ENCODE data around the gene SLFN14.
"Not testable (repeated sequence)": the region's sequence is repeated elsewhere in the genome, so short reads cannot be mapped to it uniquely, and the experiment has no call there.

SLFN14 gene

GRCh38 chr17:35560703-35561102 lies at the start of gene SLFN14:
Gene SLFN14, minus strand, starts transcription at chr17:35560819. Its CDS starts 2,757 bp downstream, at chr17:35558062.
- DNase-seq = peak; percentile 92

- DNase-seq = no peak
These were observed 49.2 kb upstream of the SLFN14 start for GRCh38 chr17:35609831-35610230.

- DNase-seq = no peak
These were observed 46.7 kb upstream of the SLFN14 start for GRCh38 chr17:35607239-35607847.

- no peak for DNase-seq
These were observed 45.1 kb upstream of the SLFN14 start for GRCh38 chr17:35605678-35606077.

- no peak for DNase-seq
These were observed 43.1 kb upstream of the SLFN14 start for GRCh38 chr17:35603674-35604073.

- DNase-seq = no peak
These were observed 37.0 kb upstream of the SLFN14 start for GRCh38 chr17:35597604-35598003.

- DNase-seq = no peak
These were observed 36.1 kb upstream of the SLFN14 start for GRCh38 chr17:35596530-35597233.

- DNase-seq = no peak
These were observed 35.5 kb upstream of the SLFN14 start for GRCh38 chr17:35596072-35596471.

GRCh38 chr17:35588196-35588920 lies 27.7 kb upstream of the SLFN14 start:
- no peak for DNase-seq

GRCh38 chr17:35587074-35587961 lies 26.7 kb upstream of the SLFN14 start, which contains the start of gene AP2B1:
Gene AP2B1, plus strand, starts transcription at chr17:35587322. Its CDS starts 6,709 bp downstream, at chr17:35594031.
- DNase-seq = peak; percentile 92

- DNase-seq = no peak
These were observed 26.0 kb upstream of the SLFN14 start for GRCh38 chr17:35586569-35587073.

- DNase-seq = no peak
These were observed 23.4 kb upstream of the SLFN14 start for GRCh38 chr17:35584061-35584460.

- DNase-seq = no peak
These were observed 18.4 kb upstream of the SLFN14 start for GRCh38 chr17:35578929-35579432.

GRCh38 chr17:35578197-35578928 lies 17.7 kb upstream of the SLFN14 start, which contains the start of gene PEX12:
Gene PEX12, minus strand, starts transcription at chr17:35578571. Its CDS starts 550 bp downstream, at chr17:35578021.
- peak; percentile 87 for DNase-seq

- DNase-seq = no peak
These were observed 17.2 kb upstream of the SLFN14 start for GRCh38 chr17:35577830-35578196.

- DNase-seq = no peak
These were observed 15.1 kb upstream of the SLFN14 start for GRCh38 chr17:35575759-35576158.

- no peak for DNase-seq
These were observed 8.8 kb upstream of the SLFN14 start for GRCh38 chr17:35569405-35569804.

GRCh38 chr17:35568561-35568960 lies 7.9 kb upstream of the SLFN14 start:
- DNase-seq = no peak

- no peak for DNase-seq
These were observed 6.3 kb upstream of the SLFN14 start for GRCh38 chr17:35566968-35567367.

GRCh38 chr17:35563181-35563580 lies 2.6 kb upstream of the SLFN14 start:
- not testable (repeated sequence) for DNase-seq

GRCh38 chr17:35559495-35560210 lies 966 bp downstream of the SLFN14 start:
- DNase-seq = peak; percentile 41

All from GDM1 (cell line).